Measurements from ENCODE around the gene NFIA.

DNA sequence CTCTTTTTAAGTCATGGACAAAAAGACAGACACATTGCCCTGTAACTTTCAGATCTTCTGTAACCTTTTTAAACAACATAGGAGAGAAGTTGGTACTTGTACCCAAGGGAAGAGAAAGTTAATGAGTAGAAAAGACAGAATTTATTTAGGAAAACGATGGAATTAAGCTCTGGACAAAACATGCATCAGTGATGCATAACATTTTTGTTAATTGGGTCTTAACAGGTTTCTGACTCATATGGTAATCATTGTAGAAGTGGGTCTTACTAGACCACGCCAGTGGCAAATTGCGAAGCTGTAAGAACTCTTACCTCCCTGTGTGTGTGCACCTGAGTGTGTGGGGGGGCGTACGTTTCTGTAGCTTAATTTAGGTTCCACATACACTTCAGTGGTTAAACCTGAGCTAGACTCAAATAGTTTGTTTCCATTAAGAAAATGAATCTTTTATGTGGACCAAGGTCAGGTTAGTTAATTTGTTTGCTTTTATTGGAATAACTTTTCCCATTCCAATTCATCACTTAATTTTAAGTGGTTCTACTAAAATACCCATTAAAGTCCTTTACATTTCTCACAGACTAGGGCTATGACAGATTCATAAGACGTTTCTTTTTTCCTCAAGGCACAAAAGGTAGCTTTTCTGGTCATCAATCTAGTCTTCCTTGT lies 48.1 kb downstream of the NFIA start:
- TF ChIP-seq, protein P1, sequence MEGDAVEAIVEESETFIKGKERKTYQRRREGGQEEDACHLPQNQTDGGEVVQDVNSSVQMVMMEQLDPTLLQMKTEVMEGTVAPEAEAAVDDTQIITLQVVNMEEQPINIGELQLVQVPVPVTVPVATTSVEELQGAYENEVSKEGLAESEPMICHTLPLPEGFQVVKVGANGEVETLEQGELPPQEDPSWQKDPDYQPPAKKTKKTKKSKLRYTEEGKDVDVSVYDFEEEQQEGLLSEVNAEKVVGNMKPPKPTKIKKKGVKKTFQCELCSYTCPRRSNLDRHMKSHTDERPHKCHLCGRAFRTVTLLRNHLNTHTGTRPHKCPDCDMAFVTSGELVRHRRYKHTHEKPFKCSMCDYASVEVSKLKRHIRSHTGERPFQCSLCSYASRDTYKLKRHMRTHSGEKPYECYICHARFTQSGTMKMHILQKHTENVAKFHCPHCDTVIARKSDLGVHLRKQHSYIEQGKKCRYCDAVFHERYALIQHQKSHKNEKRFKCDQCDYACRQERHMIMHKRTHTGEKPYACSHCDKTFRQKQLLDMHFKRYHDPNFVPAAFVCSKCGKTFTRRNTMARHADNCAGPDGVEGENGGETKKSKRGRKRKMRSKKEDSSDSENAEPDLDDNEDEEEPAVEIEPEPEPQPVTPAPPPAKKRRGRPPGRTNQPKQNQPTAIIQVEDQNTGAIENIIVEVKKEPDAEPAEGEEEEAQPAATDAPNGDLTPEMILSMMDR (conservative IDR thresholded peaks at IDR 0.05; ENCODE audit: low read depth, low read length): no peak
- no peak for TF ChIP-seq EZH2 (IDR thresholded peaks at IDR 0.05; ENCODE audit: borderline replicate concordance, low read depth, low read length, poor library complexity, severe bottlenecking)
